LHCN-M2 (cell line): ENCODE measurements around the gene TMSB15A. TPM values are rescaled to one million over a fixed set of nuclear protein-coding genes. Genes with fewer than 3 reads are reported as not detected.
"Not testable (repeated sequence)": the region's sequence is repeated elsewhere in the genome, so short reads cannot be mapped to it uniquely, and the experiment has no call there.

ENCODE experiments used
- DNase-seq: peaks from one replicate; pipeline ENCODE4 v3.0.0-alpha.2; 2012; ENCODE audit warnings: low read depth
- polyA plus RNA-seq: library from polyadenylated mRNA; unstranded; fragments of >200 nt; gene quantifications from one replicate; pipeline ENCODE4 v1.2.1, GENCODE V29; 2012; ENCODE audit warnings: missing spikeins
- total RNA-seq: library from RNA; depleted of rRNA; stranded (reverse); fragments of >200 nt; gene quantifications from 2 replicates; pipeline ENCODE4 v1.2.3, GENCODE V29; 2014; rRNA removed

TMSB15A gene
- total RNA-seq = 14.5 and 20.8 TPM in 2 replicates
- 28.0 TPM for polyA plus RNA-seq

GRCh38 chrX:102515975-102516941 lies at the start of gene TMSB15A:
TMSB15A (minus strand) TSS chrX:102516739.
- peak; percentile 43 for DNase-seq

- peak; percentile 2 for DNase-seq
Measured at GRCh38 chrX:102560423-102561068, 44.0 kb upstream of the TMSB15A start.

- no peak for DNase-seq
Measured at GRCh38 chrX:102558607-102559006, 42.1 kb upstream of the TMSB15A start.

GRCh38 chrX:102548231-102548630 lies 31.7 kb upstream of the TMSB15A start:
- DNase-seq = no peak

GRCh38 chrX:102546828-102547493 lies 30.4 kb upstream of the TMSB15A start:
- peak; percentile 9 for DNase-seq

- DNase-seq = not testable (repeated sequence)
Measured at GRCh38 chrX:102546175-102546574, 29.6 kb upstream of the TMSB15A start.

- no peak for DNase-seq
Measured at GRCh38 chrX:102535958-102536357, 19.4 kb upstream of the TMSB15A start.

GRCh38 chrX:102517326-102517725 lies 787 bp upstream of the TMSB15A start:
- peak; percentile 27 for DNase-seq

GRCh38 chrX:102514536-102514935 lies 2.0 kb downstream of the TMSB15A start:
- no peak for DNase-seq

- DNase-seq = no peak
Measured at GRCh38 chrX:102498732-102499131, 17.8 kb downstream of the TMSB15A start.

GRCh38 chrX:102491766-102492165 lies 24.8 kb downstream of the TMSB15A start:
- DNase-seq = peak; percentile 4

GRCh38 chrX:102478765-102479164 lies 37.8 kb downstream of the TMSB15A start:
- DNase-seq = not testable (repeated sequence)

- not testable (repeated sequence) for DNase-seq
Measured at GRCh38 chrX:102471762-102472220, 44.7 kb downstream of the TMSB15A start, which contains the start of gene TCP11X2. TCP11X2 (minus strand) TSS chrX:102471812.

- DNase-seq = not testable (repeated sequence)
Measured at GRCh38 chrX:102470215-102470614, 46.3 kb downstream of the TMSB15A start.

Other genes with a start within 250 kb of the TMSB15A start
- not detected in 2 replicates for gene NXF2B, start 76.7 kb downstream of the TMSB15A start, total RNA-seq
- gene TCP11X2, start 44.9 kb downstream of the TMSB15A start, total RNA-seq = not detected in 2 replicates
- gene ARMCX5, start 82.8 kb upstream of the TMSB15A start, total RNA-seq = 13.4 and 20.0 TPM in 2 replicates
- 1.5 and 2.0 TPM in 2 replicates for gene GPRASP1, start 134.7 kb upstream of the TMSB15A start, total RNA-seq
- gene GPRASP2, start 195.7 kb upstream of the TMSB15A start, total RNA-seq = 12.6 and 13.0 TPM in 2 replicates
- 1.7 and 4.5 TPM in 2 replicates for gene GPRASP3, start 204.0 kb upstream of the TMSB15A start, total RNA-seq